ENCODE data around the gene TEAD1.

DNA sequence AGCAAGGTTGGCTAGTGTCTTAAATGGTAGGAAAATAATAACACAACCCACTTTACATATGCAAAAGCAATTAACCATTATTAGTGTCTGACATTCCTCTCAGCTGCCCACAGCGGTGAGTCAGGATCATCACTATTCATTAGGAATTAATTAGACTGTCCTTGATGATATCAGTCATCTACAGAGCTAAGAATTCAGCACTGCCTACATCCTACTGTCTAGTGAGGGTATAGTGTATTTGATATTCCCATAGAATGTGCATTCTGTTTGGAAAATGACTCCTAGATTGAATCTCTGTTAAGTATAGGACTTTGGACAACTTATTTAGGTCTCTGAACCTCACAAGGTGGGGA is 82.2 kb downstream of the TEAD1 start:
- no peak for TF ChIP-seq EZH2 (IDR thresholded peaks at IDR 0.05; ENCODE audit: borderline replicate concordance, low read depth, low read length, severe bottlenecking)
- TF ChIP-seq, protein P1, sequence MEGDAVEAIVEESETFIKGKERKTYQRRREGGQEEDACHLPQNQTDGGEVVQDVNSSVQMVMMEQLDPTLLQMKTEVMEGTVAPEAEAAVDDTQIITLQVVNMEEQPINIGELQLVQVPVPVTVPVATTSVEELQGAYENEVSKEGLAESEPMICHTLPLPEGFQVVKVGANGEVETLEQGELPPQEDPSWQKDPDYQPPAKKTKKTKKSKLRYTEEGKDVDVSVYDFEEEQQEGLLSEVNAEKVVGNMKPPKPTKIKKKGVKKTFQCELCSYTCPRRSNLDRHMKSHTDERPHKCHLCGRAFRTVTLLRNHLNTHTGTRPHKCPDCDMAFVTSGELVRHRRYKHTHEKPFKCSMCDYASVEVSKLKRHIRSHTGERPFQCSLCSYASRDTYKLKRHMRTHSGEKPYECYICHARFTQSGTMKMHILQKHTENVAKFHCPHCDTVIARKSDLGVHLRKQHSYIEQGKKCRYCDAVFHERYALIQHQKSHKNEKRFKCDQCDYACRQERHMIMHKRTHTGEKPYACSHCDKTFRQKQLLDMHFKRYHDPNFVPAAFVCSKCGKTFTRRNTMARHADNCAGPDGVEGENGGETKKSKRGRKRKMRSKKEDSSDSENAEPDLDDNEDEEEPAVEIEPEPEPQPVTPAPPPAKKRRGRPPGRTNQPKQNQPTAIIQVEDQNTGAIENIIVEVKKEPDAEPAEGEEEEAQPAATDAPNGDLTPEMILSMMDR (IDR thresholded peaks at IDR 0.05; ENCODE audit: extremely low read depth in 1 of 2, insufficient read depth in 1 of 2, low read depth in 1 of 2, low read length in 2 of 2): no peak
- no peak for TF ChIP-seq POLR2AphosphoS5 (IDR thresholded peaks at IDR 0.05; ENCODE audit: insufficient read depth, low read depth, low read length)
- TF ChIP-seq POLR2A (IDR thresholded peaks at IDR 0.05; ENCODE audit: low read depth, low read length): no peak
